Spleen (tissue), 7 donors: Measurements from ENCODE around the gene ADAM21.
"Not testable (repeated sequence)": the region's sequence is repeated elsewhere in the genome, so short reads cannot be mapped to it uniquely, and the experiment has no call there.

Experiments used
- CTCF ChIP-seq, 11 experiments: fragments of 200-600 bp in 7 of 11; fragments of 450-650 bp in 4 of 11; sonication (generic) in 4 of 11; IDR thresholded peaks in 8 of 11; conservative IDR thresholded peaks in 3 of 11; 1 replicate in 7 of 11; 2 replicates in 4 of 11; pipeline versions ENCODE4 v1.4.0 to v1.8.0; 2016 to 2021; ENCODE audit warnings: antibody characterized with exemption in 11 of 11, inconsistent platforms in 4 of 11, mild to moderate bottlenecking in 1 of 11
- POLR2AphosphoS5 ChIP-seq, 3 donors: sonication (generic); formaldehyde crosslinking; IDR thresholded peaks; one replicate each; pipeline ENCODE4 v1.5.1; 2017; ENCODE audit warnings: antibody characterized with exemption in 3 of 3
- donor health status: DM: no; HTN: no; CAD: no; lungs with moderate emphysema.
- donor health status: DM: no; HTN: no; CAD: no.
- donor health status: DM: no; HTN: no; CAD: no.

- TF ChIP-seq POLR2AphosphoS5 (IDR thresholded peaks at IDR 0.05); CTCF (IDR thresholded peaks at IDR 0.05 in 8 of 11, conservative IDR thresholded peaks at IDR 0.05 in 3 of 11): not testable (repeated sequence)
These were observed 19.0 kb downstream of the ADAM21 start for GRCh38 chr14:70470863-70471563.
